Hematopoietic multipotent progenitor cell treated with erythropoietin and hydrocortisone succinate and interleukin-3 and kit ligand, for 4 days (in vitro differentiated cells): Measurements from ENCODE around the gene FOXA1.

Experiments
- DNase-seq: peaks from one replicate; pipeline ENCODE4 v3.0.0-alpha.2; 2015

FOXA1 gene

DNA sequence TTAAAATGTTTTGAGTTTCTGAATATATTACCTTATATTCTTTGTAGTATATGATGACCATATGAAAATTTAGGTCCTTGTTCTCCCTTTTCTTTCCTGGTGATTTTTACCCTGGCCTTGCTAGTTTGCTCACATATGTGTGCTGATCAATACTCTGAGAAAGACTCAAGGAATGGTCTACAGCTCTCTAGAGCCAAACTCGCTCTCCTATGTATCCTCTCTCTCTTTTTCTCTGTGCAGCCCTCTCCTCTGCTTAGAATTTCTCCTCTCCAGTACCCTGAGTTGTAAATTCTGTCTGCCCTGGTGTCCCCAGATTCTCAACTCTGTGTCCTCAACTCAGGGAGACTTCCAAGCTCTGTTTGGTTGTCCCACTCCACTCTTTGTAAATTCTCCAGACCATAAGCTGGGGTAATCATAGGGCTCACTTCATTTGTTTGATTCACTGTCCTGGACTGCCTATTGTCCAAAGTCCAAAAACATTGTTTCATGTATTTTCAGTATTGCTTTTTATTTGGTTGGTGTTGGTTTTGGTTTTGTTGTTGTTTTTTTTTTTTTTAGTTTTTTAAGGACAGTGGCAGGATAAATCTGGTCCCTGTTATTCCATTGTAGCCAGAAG lies 41.0 kb downstream of the FOXA1 start:
- no peak for DNase-seq

DNA sequence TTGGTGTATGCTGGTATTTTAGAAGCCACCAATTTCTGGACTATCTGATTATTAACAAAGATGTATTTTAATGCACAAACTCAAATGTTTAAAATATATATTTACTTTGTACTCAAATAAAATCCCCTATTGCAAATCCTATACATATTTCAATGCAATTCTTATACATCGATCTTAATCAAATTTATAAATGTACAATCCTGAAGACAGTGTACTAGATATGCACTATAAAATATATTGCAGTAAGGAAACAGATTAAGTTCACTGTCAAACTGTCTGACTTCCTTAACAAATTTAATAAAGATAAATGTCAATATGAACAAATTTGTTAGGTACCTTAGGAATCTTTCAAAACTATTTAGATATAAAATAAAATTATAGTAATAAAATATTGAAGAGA lies 43.9 kb downstream of the FOXA1 start:
- no peak for DNase-seq

DNA sequence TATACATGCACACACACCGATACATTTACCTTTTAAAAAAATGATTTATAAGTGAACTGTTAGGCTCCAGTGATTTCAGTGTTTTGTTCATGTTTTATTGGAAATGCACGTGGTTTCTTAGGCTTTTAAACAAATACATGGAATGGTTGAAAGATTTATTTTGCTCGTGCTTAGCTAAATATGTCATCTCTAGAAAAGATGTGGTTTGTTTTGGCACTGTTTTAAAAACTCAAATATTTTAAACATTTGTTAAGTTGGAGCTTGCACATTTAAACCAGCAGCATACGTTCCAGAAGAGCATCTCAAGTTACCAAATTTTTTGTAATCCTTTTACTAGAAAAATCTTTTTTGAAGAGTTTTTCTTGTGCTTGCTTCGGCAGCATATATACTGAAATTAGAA lies 44.5 kb downstream of the FOXA1 start:
- DNase-seq, result no peak

GRCh38 chr14:37546621-37547447 lies 48.2 kb downstream of the FOXA1 start:
- DNase-seq, result no peak

DNA sequence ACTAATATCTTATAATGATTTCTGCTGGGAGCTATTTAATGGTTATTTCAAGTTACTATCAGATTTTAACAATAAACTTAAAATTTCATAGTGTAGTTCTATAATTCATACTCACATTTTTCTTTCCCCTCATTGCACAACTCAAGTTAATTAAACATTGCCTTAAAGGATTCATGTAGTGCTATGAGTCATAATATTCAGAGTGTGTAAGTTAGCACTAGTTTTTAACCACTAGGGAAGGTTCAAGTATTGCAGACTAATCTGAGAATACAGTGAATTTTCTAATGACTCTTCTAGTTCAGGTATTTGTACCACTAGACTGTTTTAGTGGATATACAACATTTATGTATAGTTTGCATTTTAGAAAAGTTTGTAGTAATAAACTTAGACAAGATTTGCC lies 49.9 kb downstream of the FOXA1 start:
- DNase-seq, result no peak

DNA sequence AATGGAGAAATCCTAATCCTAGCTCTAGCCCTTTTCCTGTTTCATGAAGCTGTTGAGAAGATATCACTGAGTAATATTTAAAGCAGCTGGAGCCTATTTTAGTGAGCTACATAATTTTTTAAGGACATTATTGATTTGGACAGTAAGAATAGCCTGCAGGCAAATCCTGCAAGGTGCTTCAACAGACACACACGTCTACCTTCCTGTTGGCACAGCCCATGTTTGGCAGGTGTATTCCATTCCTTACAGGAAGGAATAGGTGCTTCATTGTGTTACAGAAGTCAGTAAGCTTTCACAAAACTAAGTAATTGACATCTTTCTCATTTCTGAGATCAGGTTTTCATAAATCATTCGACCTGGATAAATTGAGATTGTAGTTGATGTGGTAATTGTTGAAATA lies 50.6 kb downstream of the FOXA1 start:
- no peak for DNase-seq

- DNase-seq, result no peak
These were observed 55.1 kb downstream of the FOXA1 start for GRCh38 chr14:37539992-37540391.
